GM19395 (cell line): Measurements from ENCODE around the gene TRMT61A.
"Not testable (repeated sequence)": the region's sequence is repeated elsewhere in the genome, so short reads cannot be mapped to it uniquely, and the experiment has no call there.

Experiments
- ATAC-seq: cut with Tn5 transposase; IDR thresholded peaks from one replicate; pipeline ENCODE4 v1.9.1; 2021; ENCODE audit warnings: mild to moderate bottlenecking, moderate library complexity; ENCODE audit not compliant: unreplicated experiment

TRMT61A gene

GRCh38 chr14:103521951-103522563, 6.9 kb upstream of the TRMT61A start:
- ATAC-seq: no peak

GRCh38 chr14:103522649-103523574, 6.1 kb upstream of the TRMT61A start, which contains the start of gene CKB:
Gene CKB (minus strand): TSS chr14:103522830. CDS start chr14:103522493, 337 bp downstream.
- no peak for ATAC-seq

GRCh38 chr14:103523575-103523954, 5.4 kb upstream of the TRMT61A start:
- no peak for ATAC-seq

DNA sequence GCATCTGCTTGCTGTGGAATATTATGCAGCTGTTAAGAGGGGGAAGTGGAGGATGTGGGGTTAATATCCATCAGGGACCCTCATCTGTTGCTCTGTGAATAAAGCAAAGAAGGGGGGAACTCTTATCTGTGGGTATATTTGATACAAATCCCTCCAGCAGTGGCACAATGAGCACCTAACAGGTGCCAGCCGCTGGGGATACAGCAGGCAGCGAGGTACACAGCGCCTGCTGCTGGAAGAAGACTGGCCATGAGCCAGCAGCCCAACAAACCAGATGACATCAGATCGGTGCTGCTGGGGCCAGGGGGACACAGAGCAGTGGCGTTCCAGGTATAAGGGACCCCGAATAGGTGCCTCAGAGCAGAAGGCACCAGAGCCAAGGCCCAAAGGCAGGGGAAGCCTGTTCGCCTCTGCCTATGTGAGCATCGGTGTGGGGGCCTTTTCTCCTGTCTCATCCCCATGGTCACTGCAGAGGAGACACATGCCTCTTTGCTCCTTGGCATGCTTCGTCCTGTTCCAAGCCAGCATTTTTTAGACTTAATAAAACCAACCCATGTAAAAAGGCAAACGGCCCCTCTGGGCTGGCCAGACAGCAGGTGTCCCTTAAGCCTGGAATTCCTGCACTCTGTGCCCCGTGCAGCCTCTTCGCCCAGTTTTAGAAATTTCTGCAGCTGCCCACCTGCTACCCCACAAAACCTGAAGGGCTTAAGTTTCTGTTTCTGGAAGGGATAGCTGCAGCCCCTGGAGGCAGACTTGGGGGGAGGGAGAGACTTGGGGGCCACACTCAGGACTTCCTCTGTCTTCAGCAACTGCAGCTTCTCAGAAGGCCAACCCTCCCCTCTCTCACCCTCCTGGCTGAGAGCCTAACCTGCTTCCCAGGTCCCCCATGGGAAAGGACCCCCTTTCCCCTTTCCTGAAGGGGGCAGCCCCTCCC, 4.7 kb upstream of the TRMT61A start:
- no peak for ATAC-seq

- ATAC-seq: not testable (repeated sequence)
Observed at GRCh38 chr14:103525430-103526246, 3.4 kb upstream of the TRMT61A start.

DNA sequence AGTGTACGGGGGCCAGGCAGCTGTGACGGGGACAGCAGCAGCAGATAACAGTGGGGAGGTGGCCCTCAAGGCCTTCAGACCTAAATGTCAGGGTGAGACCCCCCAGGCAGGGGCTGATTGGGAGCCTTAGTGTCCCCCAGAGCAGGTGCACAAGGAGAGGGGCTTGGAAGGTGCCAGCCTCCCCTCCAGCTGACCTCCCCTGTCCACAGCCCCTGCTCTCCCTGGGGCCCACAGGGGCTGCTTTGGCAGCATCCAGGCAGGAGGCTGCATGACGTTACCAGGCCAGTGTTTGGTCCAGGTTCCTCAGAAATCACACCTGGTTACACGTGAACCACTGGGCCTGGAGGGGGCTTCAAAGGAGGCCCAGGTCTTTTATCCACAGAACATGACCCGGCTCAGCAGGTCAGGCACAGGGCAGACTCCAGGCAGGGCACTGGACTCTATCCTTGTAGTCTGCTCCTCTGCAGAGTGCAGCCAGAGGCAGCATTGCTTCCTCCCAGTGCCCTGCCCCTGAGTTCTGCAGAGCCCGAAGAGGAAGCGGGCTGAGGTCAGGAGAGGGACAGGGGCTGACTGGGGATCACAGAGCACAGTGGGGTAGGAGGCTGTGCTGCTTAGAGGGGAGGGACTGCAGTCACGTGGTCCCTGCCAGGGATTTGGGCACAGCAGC, 2.6 kb upstream of the TRMT61A start:
- ATAC-seq: no peak

DNA sequence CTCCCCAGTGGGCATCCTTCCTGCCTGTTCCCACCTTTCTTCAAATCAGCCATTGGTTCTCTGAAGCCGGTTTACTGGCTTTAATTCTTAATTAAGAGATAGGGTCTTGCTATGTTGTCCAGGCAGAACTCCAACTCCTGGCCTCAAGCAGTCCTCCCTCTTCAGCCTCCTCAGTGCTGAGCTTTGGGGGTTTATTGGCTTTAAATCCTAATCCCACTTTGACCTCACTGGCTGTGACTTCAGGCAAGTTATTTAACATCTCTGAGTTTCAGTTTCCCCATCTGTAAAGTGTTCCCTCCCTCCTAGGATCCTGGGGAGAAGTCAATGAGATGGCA, 2.1 kb upstream of the TRMT61A start:
- ATAC-seq: no peak

DNA sequence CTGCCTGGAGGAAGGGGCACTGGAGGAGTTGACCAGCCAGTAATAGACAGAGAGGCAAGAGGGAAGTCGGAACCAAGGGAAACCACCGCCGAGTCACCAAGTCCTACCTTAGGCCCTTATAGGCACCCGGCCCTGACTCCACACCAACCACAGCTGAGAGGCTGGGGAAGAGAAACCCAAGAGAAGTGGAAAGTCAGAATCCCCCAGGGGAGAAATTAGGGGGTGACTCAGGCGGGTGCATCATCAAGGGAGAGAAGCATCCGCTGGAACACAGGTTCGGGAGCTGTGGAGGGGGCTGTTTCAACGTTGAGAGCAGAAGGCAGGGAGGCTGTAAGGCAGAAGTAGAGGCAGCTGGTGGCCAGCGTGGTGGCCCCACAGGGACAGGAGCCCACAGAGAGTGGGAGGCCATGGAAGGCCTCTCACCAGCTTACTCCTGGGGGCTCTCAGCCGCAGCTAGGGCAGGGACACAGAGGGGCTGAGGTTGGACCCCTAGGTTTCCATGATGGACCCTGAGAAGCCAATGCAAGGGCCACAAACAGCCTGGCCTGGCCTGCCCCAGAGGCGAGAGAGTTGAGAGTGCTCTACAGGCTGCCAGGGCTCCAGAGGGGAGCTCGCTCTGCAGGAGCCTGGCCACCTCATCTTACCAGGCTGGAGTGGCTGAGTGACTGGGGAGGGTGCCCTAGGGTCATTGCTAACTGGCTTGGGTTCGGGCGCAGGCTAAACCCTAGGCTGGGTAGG, 1.4 kb upstream of the TRMT61A start:
- ATAC-seq: peak; percentile 61

- ATAC-seq: no peak
Observed at GRCh38 chr14:103528146-103528586, 830 bp upstream of the TRMT61A start.

DNA sequence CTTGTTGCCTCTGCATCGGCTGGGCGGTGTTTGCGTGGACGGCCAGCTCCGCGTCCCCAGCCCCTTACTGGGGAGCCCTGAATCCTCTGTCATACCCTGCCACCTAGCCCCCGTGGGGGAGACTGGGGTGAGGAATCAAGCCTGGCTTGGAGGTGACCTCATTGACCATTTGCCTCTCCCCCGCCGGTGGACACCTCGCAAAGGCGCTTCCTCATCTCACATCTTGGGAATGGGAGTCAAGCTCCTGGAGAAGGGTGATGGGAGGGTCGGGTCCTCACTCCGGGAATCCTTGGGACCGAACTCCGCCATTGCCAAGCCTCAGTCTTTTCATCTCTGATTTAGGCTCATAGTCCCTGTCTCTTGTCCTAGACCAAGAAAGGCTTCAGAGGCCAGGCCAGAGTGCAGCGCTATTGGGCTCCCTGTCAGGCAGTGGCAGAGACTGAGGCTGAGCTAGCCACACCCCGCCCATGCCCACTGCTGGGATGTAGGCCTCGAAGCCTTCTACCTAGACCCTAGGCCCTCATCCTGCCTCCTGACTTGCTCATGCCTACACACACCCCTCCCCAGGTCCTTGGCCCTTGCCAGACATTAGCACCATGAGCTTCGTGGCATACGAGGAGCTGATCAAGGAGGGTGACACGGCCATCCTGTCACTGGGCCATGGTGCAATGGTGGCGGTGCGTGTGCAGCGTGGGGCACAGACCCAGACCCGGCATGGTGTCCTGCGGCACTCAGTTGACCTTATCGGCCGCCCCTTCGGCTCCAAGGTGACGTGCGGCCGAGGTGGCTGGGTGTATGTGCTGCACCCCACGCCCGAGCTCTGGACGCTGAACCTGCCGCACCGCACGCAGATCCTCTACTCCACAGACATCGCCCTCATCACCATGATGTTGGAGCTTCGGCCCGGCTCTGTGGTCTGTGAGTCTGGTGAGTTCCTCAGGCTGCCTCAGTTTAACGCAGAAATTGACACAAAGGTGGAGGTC, 678 bp downstream of the TRMT61A start:
- no peak for ATAC-seq

DNA sequence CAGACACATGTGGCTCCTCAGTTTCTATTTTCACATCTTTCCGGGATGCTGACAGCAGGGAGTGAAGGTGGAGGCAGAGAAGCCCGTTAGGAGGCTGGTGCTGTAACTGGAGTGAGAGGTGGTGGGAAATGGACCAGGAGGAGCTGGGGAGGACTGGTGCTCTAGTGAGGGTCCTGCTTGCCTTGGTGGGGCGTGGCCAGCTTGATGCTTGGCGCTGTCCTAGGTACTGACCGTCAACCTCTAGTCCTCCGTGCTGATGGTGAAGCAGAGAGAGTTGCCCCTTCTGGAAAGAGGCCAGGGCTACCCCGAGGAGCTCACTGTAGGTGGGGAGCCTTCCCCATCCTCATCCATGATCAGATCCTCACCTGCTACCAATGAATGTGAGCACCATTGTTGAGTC, 1.4 kb downstream of the TRMT61A start:
- ATAC-seq: no peak

GRCh38 chr14:103530831-103531230, 1.8 kb downstream of the TRMT61A start:
- no peak for ATAC-seq

- no peak for ATAC-seq
Observed at GRCh38 chr14:103531421-103532215, 2.6 kb downstream of the TRMT61A start.

DNA sequence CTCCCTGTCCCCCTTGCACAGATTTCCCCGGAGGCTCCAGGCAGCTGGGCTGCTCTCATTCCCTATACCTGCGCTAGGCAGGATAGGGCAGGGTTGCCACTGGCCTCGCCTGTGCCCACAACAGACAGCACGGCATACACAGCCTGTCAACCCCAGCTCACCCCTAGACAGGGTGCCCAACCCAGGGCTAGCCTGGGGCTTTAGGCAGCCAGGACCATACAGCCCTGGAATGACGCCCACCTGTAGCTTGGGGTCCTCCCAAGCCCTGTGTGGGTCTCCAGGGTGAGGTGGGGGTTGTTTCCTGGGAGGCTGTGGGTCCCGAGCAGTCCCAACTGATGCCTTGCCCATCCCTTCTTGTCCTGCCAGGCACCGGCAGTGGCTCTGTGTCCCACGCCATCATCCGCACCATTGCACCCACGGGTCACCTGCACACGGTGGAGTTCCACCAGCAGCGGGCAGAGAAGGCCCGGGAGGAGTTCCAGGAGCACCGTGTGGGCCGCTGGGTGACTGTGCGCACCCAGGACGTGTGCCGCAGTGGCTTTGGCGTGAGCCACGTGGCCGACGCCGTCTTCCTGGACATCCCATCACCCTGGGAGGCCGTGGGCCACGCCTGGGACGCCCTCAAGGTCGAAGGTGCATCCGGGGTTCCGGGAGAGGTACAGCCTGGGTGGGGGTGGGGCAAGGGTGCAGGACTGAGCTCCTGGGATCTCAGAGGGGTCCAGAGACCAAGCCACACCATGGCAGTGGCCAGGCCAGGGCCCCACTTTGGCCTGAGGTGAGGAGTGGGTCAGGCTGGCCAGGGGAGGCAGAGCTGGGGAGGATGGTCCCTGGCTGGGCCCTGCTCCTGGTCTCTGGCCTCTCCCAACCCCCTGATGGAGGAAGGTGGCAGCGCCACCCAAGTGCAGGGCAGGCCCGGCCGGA, 3.5 kb downstream of the TRMT61A start:
- ATAC-seq: no peak

GRCh38 chr14:103533137-103533998, 4.4 kb downstream of the TRMT61A start:
- no peak for ATAC-seq
